Keratinocyte (primary cell): ENCODE measurements around the gene NUP153. TPM values are rescaled to one million over a fixed set of nuclear protein-coding genes. Genes with fewer than 3 reads are reported as not detected.

Source experiments
- DNase-seq: peaks from one replicate; pipeline ENCODE4 v3.0.0-alpha.2; 2011; ENCODE audit warnings: low read depth, missing footprints, low spot score
- FAIRE-seq: peaks from 2 replicates; lab custom pipeline; 2011; peaks lifted over from hg19 to GRCh38; lab: Jason Lieb, UNC
- H2AFZ ChIP-seq: 2 replicates; pipeline ENCODE4 v1.6.0; 2012; ENCODE audit warnings: low read length, control low read depth, inconsistent platforms; ENCODE audit not compliant: control insufficient read depth
- H3K27ac ChIP-seq: 2 replicates; pipeline ENCODE4 v1.5.1; 2011; ENCODE audit warnings: low read length; ENCODE audit not compliant: control insufficient read depth, insufficient read depth
- H3K27me3 ChIP-seq: 3 replicates; pipeline ENCODE4 v1.6.0; 2011; ENCODE audit warnings: low read length; ENCODE audit not compliant: control insufficient read depth, insufficient read depth; ENCODE audit errors: extremely low read depth
- H3K36me3 ChIP-seq, 2 experiments: 2 replicates in 1 of 2; 3 replicates in 1 of 2; pipeline ENCODE4 v1.5.1; 2011; ENCODE audit warnings: low read length in 2 of 2, mild to moderate bottlenecking in 1 of 2; ENCODE audit not compliant: control insufficient read depth in 2 of 2, insufficient read depth in 2 of 2; ENCODE audit errors: extremely low read depth in 1 of 2
- H3K4me1 ChIP-seq: 3 replicates; pipeline ENCODE4 v1.5.1; 2011; ENCODE audit warnings: low read length; ENCODE audit not compliant: control insufficient read depth, insufficient read depth; ENCODE audit errors: extremely low read depth
- H3K4me2 ChIP-seq: 3 replicates; pipeline ENCODE4 v1.6.0; 2011; ENCODE audit warnings: low read depth, low read length; ENCODE audit not compliant: control insufficient read depth, insufficient read depth; ENCODE audit errors: extremely low read depth
- H3K4me3 ChIP-seq, 3 experiments: fragments of 200-600 bp in 1 of 3; sonication (generic) in 1 of 3; 2 replicates in 2 of 3; 3 replicates in 1 of 3; pipeline ENCODE4 v1.5.1; 2011 to 2016; ENCODE audit warnings: low read length in 3 of 3, mild to moderate bottlenecking in 3 of 3, control low read depth in 2 of 3, inconsistent platforms in 1 of 3, low read depth in 1 of 3, mixed read lengths in 1 of 3, mixed run types in 1 of 3, moderate library complexity in 1 of 3; ENCODE audit not compliant: control insufficient read depth in 2 of 3, insufficient read depth in 2 of 3; ENCODE audit errors: extremely low read depth in 1 of 3
- H3K79me2 ChIP-seq: 2 replicates; pipeline ENCODE4 v1.6.0; 2012; ENCODE audit warnings: low read length; ENCODE audit not compliant: control insufficient read depth, insufficient read depth
- H3K9ac ChIP-seq: 3 replicates; pipeline ENCODE4 v1.6.0; 2011; ENCODE audit warnings: low read length; ENCODE audit not compliant: control insufficient read depth, insufficient read depth; ENCODE audit errors: extremely low read depth
- H3K9me1 ChIP-seq: 3 replicates; pipeline ENCODE4 v1.6.0; 2011; ENCODE audit warnings: low read length; ENCODE audit not compliant: control insufficient read depth, insufficient read depth; ENCODE audit errors: extremely low read depth
- H3K9me3 ChIP-seq: 2 replicates; pipeline ENCODE4 v1.5.1; 2012; ENCODE audit warnings: low read depth, low read length; ENCODE audit not compliant: control insufficient read depth
- H4K20me1 ChIP-seq: 3 replicates; pipeline ENCODE4 v1.6.0; 2011; ENCODE audit warnings: low read length; ENCODE audit not compliant: control insufficient read depth, insufficient read depth; ENCODE audit errors: extremely low read depth
- CTCF ChIP-seq, 3 experiments: IDR thresholded peaks in 1 of 3; conservative IDR thresholded peaks in 1 of 3; optimal IDR thresholded peaks in 1 of 3; 2 replicates in 2 of 3; 3 replicates in 1 of 3; pipeline versions ENCODE3 to v1.5.1; 2011; ENCODE audit warnings: low read length in 3 of 3, mild to moderate bottlenecking in 3 of 3, moderate library complexity in 2 of 3, control low read depth in 1 of 3, inconsistent platforms in 1 of 3; ENCODE audit not compliant: insufficient read depth in 2 of 3; ENCODE audit errors: extremely low read depth in 1 of 3
- EZH2 ChIP-seq: IDR thresholded peaks from one replicate; pipeline ENCODE4 v1.6.1; 2012; ENCODE audit warnings: inconsistent platforms, mild to moderate bottlenecking, low read length, moderate library complexity
- dilution Hi-C: fragments of 300-500 bp; cut with MboI; formaldehyde crosslinking; loops from one replicate; pipeline ENCODE4 v1.7.0; 2020; ENCODE audit warnings: low sequenced_read_pairs; ENCODE audit not compliant: extremely low pct_ligation_motif_present
- polyA plus RNA-seq, 5 experiments: library from polyadenylated mRNA; depleted of rRNA in 3 of 5; stranded (reverse) in 3 of 5; stranded (forward) in 1 of 5; unstranded in 1 of 5; fragments of >200 nt; gene quantifications; 1 replicate in 1 of 5; 2 replicates in 3 of 5; 3 replicates in 1 of 5; pipeline versions ENCODE4 v1.2.1 to v1.2.3, GENCODE V29; 2011 to 2012; ENCODE audit warnings: missing spikeins in 2 of 5, low read depth in 1 of 5, low replicate concordance in 1 of 5

NUP153 gene
- polyA plus RNA-seq, 1 donor (not counting 4 experiments of a cell fraction or from before 2014, with no cell fraction given): 27.6 TPM

DNA sequence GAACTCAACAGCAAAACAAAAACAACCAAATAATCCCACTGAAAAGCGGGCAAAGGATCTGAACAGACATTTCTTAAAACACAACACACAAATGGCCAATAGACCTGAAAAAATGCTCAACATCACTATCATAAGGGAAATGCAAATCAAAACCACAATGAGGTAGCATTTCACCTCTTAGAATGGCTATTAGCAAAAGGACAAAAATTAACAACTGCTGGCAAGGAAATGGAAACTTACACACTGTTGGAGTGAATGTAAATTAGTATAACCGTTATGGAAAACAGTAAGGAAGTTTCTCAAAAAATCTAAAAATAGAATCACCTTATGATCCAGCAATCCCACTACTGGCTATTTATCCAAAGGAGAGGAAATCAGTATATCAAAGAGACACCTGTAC lies 85.7 kb downstream of the NUP153 start:
- H3K27ac ChIP-seq: no peak overlapping the region

DNA sequence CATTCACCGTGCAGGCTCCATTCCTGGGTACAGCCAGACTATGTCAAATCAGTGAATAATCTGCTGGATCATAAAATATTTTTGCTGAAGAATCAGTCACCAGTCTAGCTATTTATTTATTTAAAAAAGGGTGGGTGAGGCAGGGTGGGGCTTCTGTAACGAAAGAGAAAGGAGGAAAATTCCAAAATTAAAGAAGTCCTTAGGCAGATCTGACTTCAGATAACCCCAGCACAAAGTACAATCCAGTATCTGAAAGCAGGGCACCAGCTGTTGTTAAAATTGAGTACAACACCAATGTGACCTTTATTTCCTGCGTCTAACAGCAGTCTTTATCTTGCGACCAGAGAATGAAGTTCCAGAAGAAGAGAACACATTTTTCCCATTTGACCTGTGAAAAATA lies 90.9 kb downstream of the NUP153 start:
- dilution Hi-C loops: no loop called here
- Histone ChIP-seq H4K20me1 (no peaks in the 10 kb centered on the region), H3K79me2 (peaks cover 9% of the 10 kb centered on the region), H3K9me3 (no peaks in the 10 kb centered on the region), H3K9me1 (no peaks in the 10 kb centered on the region), H3K27me3 (no peaks in the 10 kb centered on the region), H3K27ac (no peak overlapping the region), H2AFZ (no peak overlapping the region), H3K9ac (no peak overlapping the region), H3K4me3 (no peak overlapping the region), H3K4me1 (no peaks in the 10 kb centered on the region), H3K4me2 (no peak overlapping the region), H3K36me3 (peaks cover 5 to 15% of the 10 kb centered on the region in 2 experiments)
- no peak for FAIRE-seq
- no peak for DNase-seq
- TF ChIP-seq EZH2 (no peak), CTCF (optimal IDR thresholded peaks at IDR 0.05 in 1 of 3, IDR thresholded peaks at IDR 0.05 in 1 of 3, conservative IDR thresholded peaks at IDR 0.05 in 1 of 3; ENCODE audit: extremely low read depth in 1 of 3, insufficient read depth in 2 of 3, low read length in 3 of 3) (no peak)

More for the DNA sequence above, 85.7 kb downstream of the NUP153 start:
- Histone ChIP-seq H3K9ac (no peak overlapping the region), H3K27me3 (no peaks in the 10 kb centered on the region), H4K20me1 (peaks cover 2% of the 10 kb centered on the region), H3K36me3 (peaks cover 9 to 25% of the 10 kb centered on the region in 2 experiments), H3K4me1 (no peaks in the 10 kb centered on the region), H2AFZ (no peak overlapping the region), H3K9me3 (no peaks in the 10 kb centered on the region), H3K4me2 (no peak overlapping the region), H3K4me3 (no peak overlapping the region), H3K79me2 (peaks cover 23% of the 10 kb centered on the region), H3K9me1 (peaks cover 3% of the 10 kb centered on the region)
- DNase-seq (no peak), FAIRE-seq (no peak)
- TF ChIP-seq EZH2: no peak
- TF ChIP-seq CTCF (optimal IDR thresholded peaks at IDR 0.05 in 1 of 3, IDR thresholded peaks at IDR 0.05 in 1 of 3, conservative IDR thresholded peaks at IDR 0.05 in 1 of 3; ENCODE audit: extremely low read depth in 1 of 3, insufficient read depth in 2 of 3, low read length in 3 of 3): no peak
- dilution Hi-C loops: no loop called here
